K562 (cell line): ENCODE results near the gene C3. TPM values are rescaled to one million over a fixed set of nuclear protein-coding genes. Genes with fewer than 3 reads are reported as not detected.

Source experiments
- BCOR ChIP-seq: fragments of 450-650 bp; IDR thresholded peaks from 2 replicates; pipeline ENCODE4 v1.6.1; 2016
- BHLHE40 ChIP-seq: IDR thresholded peaks from 2 replicates; pipeline ENCODE4 v1.6.1; 2011; ENCODE audit warnings: low read length, improper control_type of control experiment
- CBX2 ChIP-seq: fragments of 200-600 bp; sonication (generic); IDR thresholded peaks from one replicate; pipeline ENCODE4 v1.6.1; 2012; ENCODE audit warnings: mild to moderate bottlenecking, low read length, inconsistent platforms; ENCODE audit not compliant: insufficient read depth, poor library complexity, severe bottlenecking
- FOXP4 ChIP-seq: sonication (generic); formaldehyde crosslinking; IDR thresholded peaks from 2 replicates; pipeline ENCODE4 v1.8.0; 2022; ENCODE audit warnings: mild to moderate bottlenecking, missing genetic modification reagents, borderline replicate concordance
- HDAC8 ChIP-seq: fragments of 450-650 bp; IDR thresholded peaks from 2 replicates; pipeline ENCODE4 v1.6.1; 2016; ENCODE audit warnings: mild to moderate bottlenecking, missing genetic modification characterization, moderate library complexity, missing compliant biosample characterization
- IRF2 ChIP-seq: sonication (generic); formaldehyde crosslinking; IDR thresholded peaks from 2 replicates; pipeline ENCODE4 v1.8.1; 2022; ENCODE audit warnings: mild to moderate bottlenecking, missing genetic modification reagents
- MTA2 ChIP-seq: fragments of 450-650 bp; IDR thresholded peaks from 2 replicates; pipeline ENCODE4 v1.6.1; 2016; ENCODE audit warnings: low read depth
- NFIC ChIP-seq: fragments of 450-650 bp; IDR thresholded peaks from 2 replicates; pipeline ENCODE4 v1.6.1; 2017; ENCODE audit warnings: mild to moderate bottlenecking, inconsistent platforms
- NR1H2 ChIP-seq: sonication (generic); formaldehyde crosslinking; IDR thresholded peaks from 2 replicates; pipeline ENCODE4 v1.4.0; 2020; ENCODE audit warnings: mild to moderate bottlenecking, missing genetic modification reagents
- NR2F6 ChIP-seq: fragments of 450-650 bp; formaldehyde crosslinking; IDR thresholded peaks from 2 replicates; pipeline ENCODE4 v1.4.0; 2020; ENCODE audit warnings: mild to moderate bottlenecking
- POLR2A ChIP-seq: fragments of 450-650 bp; conservative IDR thresholded peaks from 2 replicates; pipeline ENCODE4 v1.6.1; 2016
- SOX6 ChIP-seq: fragments of 450-650 bp; IDR thresholded peaks from 2 replicates; pipeline ENCODE4 v1.6.1; 2014; ENCODE audit warnings: mild to moderate bottlenecking
- SRSF7 ChIP-seq: fragments of 200-400 bp; formaldehyde crosslinking; optimal IDR thresholded peaks from 2 replicates; pipeline ENCODE3; 2017; ENCODE audit warnings: mild to moderate bottlenecking, low read depth, low read length
- SRSF9 ChIP-seq: fragments of 200-400 bp; formaldehyde crosslinking; IDR thresholded peaks from 2 replicates; pipeline ENCODE4 v1.6.1; 2017; ENCODE audit warnings: low read depth, low read length, borderline replicate concordance
- SUPT5H ChIP-seq: fragments of 450-650 bp; IDR thresholded peaks from 2 replicates; pipeline ENCODE4 v1.6.1; 2016
- TAF1 ChIP-seq: IDR thresholded peaks from 2 replicates; pipeline ENCODE4 v1.6.1; 2011; ENCODE audit warnings: mild to moderate bottlenecking, low read length, moderate library complexity; ENCODE audit not compliant: insufficient read depth, control insufficient read depth, severe bottlenecking; ENCODE audit errors: extremely low read depth
- TAF9B ChIP-seq: fragments of 450-650 bp; IDR thresholded peaks from 2 replicates; pipeline ENCODE4 v1.6.1; 2018; ENCODE audit warnings: mild to moderate bottlenecking; ENCODE audit not compliant: partially characterized antibody
- ZFP30 ChIP-seq: fragments of 250-450 bp; sonication (Bioruptor Pico); IDR thresholded peaks from 2 replicates; pipeline ENCODE4 v1.8.0; 2022; ENCODE audit warnings: moderate library complexity, mild to moderate bottlenecking, inconsistent platforms, borderline replicate concordance
- ZNF318 ChIP-seq, 2 experiments: fragments of 450-650 bp; IDR thresholded peaks; 2 replicates each; pipeline ENCODE4 v1.6.1; 2016; ENCODE audit warnings: mild to moderate bottlenecking in 2 of 2, borderline replicate concordance in 1 of 2, low read depth in 1 of 2, moderate library complexity in 1 of 2
- ZNF583 ChIP-seq: fragments of 250-450 bp; sonication (Bioruptor Pico); IDR thresholded peaks from 2 replicates; pipeline ENCODE4 v1.4.0; 2020
- polyA plus RNA-seq, 8 experiments: library from polyadenylated mRNA; depleted of rRNA in 4 of 8; stranded (reverse) in 5 of 8; unstranded in 3 of 8; fragments of >200 nt; fragmentation: Nextera tagmentation in 2 of 8; fragmentation: Illumina TruSeq in 1 of 8; extraction: Ambion mirVana in 2 of 8; extraction: Trizol in 1 of 8; gene quantifications; 2 replicates each; pipeline versions ENCODE4 v1.2.1 to v1.2.3, GENCODE V29; 2011 to 2014; ENCODE audit warnings: inconsistent platforms in 1 of 8, missing spikeins in 1 of 8
- total RNA-seq, 7 experiments: library from RNA; depleted of rRNA in 6 of 7; stranded (reverse); fragments of >200 nt in 6 of 7; fragmentation: Illumina TruSeq in 2 of 7; extraction: Trizol in 2 of 7; gene quantifications; 2 replicates each; pipeline versions ENCODE4 v1.2.1 to v1.2.3, GENCODE V29; 2011 to 2021; ENCODE audit warnings: low replicate concordance in 1 of 7

The C3 gene
- total and polyA plus RNA-seq, 9 of the 15 experiments (the other 6 are each of a cell fraction or from before 2014, with no cell fraction given): 0.59 to 10.6 (median 2.2) TPM

GRCh38 chr19:6767357-6768235, 47.1 kb upstream of the C3 start, which contains the start of gene SH2D3A (continued):
- TF ChIP-seq ZNF318 (IDR thresholded peaks at IDR 0.05; ENCODE audit: borderline replicate concordance in 1 of 2, low read depth in 1 of 2): no peak
- TF ChIP-seq SRSF7: no peak
- TF ChIP-seq SRSF9: no peak
- TF ChIP-seq POLR2A: peak; percentile 87; the same call in 1 of the 2 replicates
- no peak for TF ChIP-seq NR2F6
- TF ChIP-seq TAF1: peak; percentile 36
- TF ChIP-seq CBX2: no peak
- TF ChIP-seq BCOR: peak; percentile 82
- TF ChIP-seq HDAC8 (tag): no peak
- TF ChIP-seq ZFP30 (CRISPR knock-in tag): no peak
- TF ChIP-seq TAF9B: no peak
- no peak for TF ChIP-seq BHLHE40
- TF ChIP-seq NFIC: peak; percentile 60
- no peak for TF ChIP-seq ZNF583 (CRISPR knock-in tag)
- no peak for TF ChIP-seq FOXP4 (CRISPR knock-in tag)
- peak; percentile 76 for TF ChIP-seq SUPT5H
- TF ChIP-seq NR1H2 (CRISPR knock-in tag): no peak
- no peak for TF ChIP-seq IRF2 (CRISPR knock-in tag)
- no peak; the same call in 1 of the 2 replicates for TF ChIP-seq SOX6
- TF ChIP-seq MTA2: no peak
